SK-N-SH treated with all-trans-retinoic acid at 6 μM for 48 hours (cell line): ENCODE results near the gene KANTR.

Source experiments
- ATAC-seq: fragments of 200-7000 bp; cut with Tn5 transposase; 3 replicates; pipeline ENCODE4 v1.9.1; 2020; ENCODE audit warnings: mild to moderate bottlenecking, moderate library complexity
- ARNTL ChIP-seq: fragments of 450-650 bp; formaldehyde crosslinking; IDR thresholded peaks from 2 replicates; pipeline ENCODE4 v1.5.0; 2020; ENCODE audit warnings: low read depth, mild to moderate bottlenecking, moderate library complexity, borderline replicate concordance
- CSDC2 ChIP-seq: fragments of 250-450 bp; sonication (Bioruptor Pico); IDR thresholded peaks from 2 replicates; pipeline ENCODE4 v1.5.0; 2020; ENCODE audit warnings: mild to moderate bottlenecking, moderate library complexity
- CSRNP3 ChIP-seq: fragments of 250-450 bp; sonication (Bioruptor Pico); IDR thresholded peaks from 2 replicates; pipeline ENCODE4 v1.5.1; 2021; ENCODE audit warnings: mild to moderate bottlenecking, moderate library complexity
- ESRRG ChIP-seq: fragments of 250-450 bp; sonication (Bioruptor Pico); IDR thresholded peaks from 2 replicates; pipeline ENCODE4 v1.6.1; 2021; ENCODE audit warnings: mild to moderate bottlenecking
- ISL1 ChIP-seq: fragments of 250-450 bp; sonication (Bioruptor Pico); IDR thresholded peaks from 2 replicates; pipeline ENCODE4 v2.1.2; 2022; ENCODE audit warnings: mild to moderate bottlenecking, moderate library complexity
- OSR1 ChIP-seq: fragments of 250-450 bp; sonication (Bioruptor Pico); IDR thresholded peaks from 2 replicates; pipeline ENCODE4 v1.8.0; 2022; ENCODE audit warnings: moderate library complexity, mild to moderate bottlenecking, inconsistent platforms
- PATZ1 ChIP-seq: fragments of 250-450 bp; sonication (Bioruptor Pico); IDR thresholded peaks from 2 replicates; pipeline ENCODE4 v1.8.0; 2020; ENCODE audit warnings: mild to moderate bottlenecking, moderate library complexity, borderline replicate concordance
- PPARA ChIP-seq: fragments of 250-450 bp; sonication (Bioruptor Pico); IDR thresholded peaks from 2 replicates; pipeline ENCODE4 v1.5.0; 2020; ENCODE audit warnings: mild to moderate bottlenecking, borderline replicate concordance
- RARB ChIP-seq: fragments of 250-450 bp; sonication (Bioruptor Pico); IDR thresholded peaks from 2 replicates; pipeline ENCODE4 v1.8.0; 2021; ENCODE audit warnings: mild to moderate bottlenecking, moderate library complexity
- SNAI2 ChIP-seq: fragments of 250-450 bp; sonication (Bioruptor Pico); IDR thresholded peaks from 2 replicates; pipeline ENCODE4 v1.5.0; 2020; ENCODE audit warnings: mild to moderate bottlenecking, moderate library complexity
- TCF4 ChIP-seq: fragments of 250-450 bp; sonication (Bioruptor Pico); IDR thresholded peaks from 2 replicates; pipeline ENCODE4 v1.8.0; 2021; ENCODE audit warnings: mild to moderate bottlenecking, moderate library complexity, borderline replicate concordance
- ZC3H10 ChIP-seq: fragments of 250-450 bp; sonication (Bioruptor Pico); IDR thresholded peaks from 2 replicates; pipeline ENCODE4 v1.5.1; 2021; ENCODE audit warnings: mild to moderate bottlenecking, moderate library complexity
- ZFP30 ChIP-seq: fragments of 450-650 bp; formaldehyde crosslinking; IDR thresholded peaks from 2 replicates; pipeline ENCODE4 v1.5.0; 2022; ENCODE audit warnings: mild to moderate bottlenecking, moderate library complexity
- ZNF565 ChIP-seq: fragments of 450-650 bp; formaldehyde crosslinking; conservative IDR thresholded peaks from 2 replicates; pipeline ENCODE4 v1.5.0; 2020; ENCODE audit warnings: low read depth, mild to moderate bottlenecking, moderate library complexity
- ZNF70 ChIP-seq: fragments of 450-650 bp; formaldehyde crosslinking; IDR thresholded peaks from 2 replicates; pipeline ENCODE4 v1.5.0; 2020; ENCODE audit warnings: mild to moderate bottlenecking, moderate library complexity
- ZNF8 ChIP-seq: fragments of 450-650 bp; formaldehyde crosslinking; IDR thresholded peaks from 2 replicates; pipeline ENCODE4 v1.5.0; 2020; ENCODE audit warnings: mild to moderate bottlenecking, moderate library complexity
- TF ChIP-seq, protein P1 (sequence below): fragments of 250-450 bp; sonication (Bioruptor Pico); IDR thresholded peaks from 2 replicates; pipeline ENCODE4 v1.8.0; 2021; ENCODE audit warnings: low read depth, mild to moderate bottlenecking, moderate library complexity, borderline replicate concordance
- TF ChIP-seq, protein P2 (sequence below): fragments of 250-450 bp; sonication (Bioruptor Pico); IDR thresholded peaks from 2 replicates; pipeline ENCODE4 v1.5.1; 2020; ENCODE audit warnings: low read depth, mild to moderate bottlenecking, moderate library complexity
- TF ChIP-seq, protein P3 (sequence below): fragments of 250-450 bp; sonication (Bioruptor Pico); IDR thresholded peaks from 2 replicates; pipeline ENCODE4 v1.5.0; 2020; ENCODE audit warnings: mild to moderate bottlenecking, moderate library complexity

Gene KANTR

DNA sequence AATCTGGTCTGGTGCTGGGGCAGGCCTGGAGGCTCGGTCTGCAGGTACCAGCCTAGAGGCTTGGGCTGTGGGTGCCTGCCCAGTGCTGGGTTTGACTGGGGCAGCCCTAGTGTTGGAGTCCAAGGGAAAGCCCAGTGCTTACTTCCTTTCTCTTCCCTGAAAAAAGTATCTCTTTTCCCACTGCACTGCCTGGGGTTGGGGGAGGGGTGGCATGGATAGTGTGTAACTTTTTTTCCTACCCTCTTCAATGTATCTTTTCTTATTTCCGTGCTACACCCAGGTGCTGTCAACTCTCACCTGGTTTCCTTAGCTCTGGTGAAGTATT, 21.6 kb downstream of the KANTR start:
- peak; percentile 18; the same call in 1 of the 3 replicates for ATAC-seq
- TF ChIP-seq PATZ1 (CRISPR knock-in tag) (no peak), SNAI2 (no peak), ZNF70 (no peak), ZC3H10 (no peak), CSRNP3 (CRISPR knock-in tag) (no peak)
- TF ChIP-seq, protein P1, sequence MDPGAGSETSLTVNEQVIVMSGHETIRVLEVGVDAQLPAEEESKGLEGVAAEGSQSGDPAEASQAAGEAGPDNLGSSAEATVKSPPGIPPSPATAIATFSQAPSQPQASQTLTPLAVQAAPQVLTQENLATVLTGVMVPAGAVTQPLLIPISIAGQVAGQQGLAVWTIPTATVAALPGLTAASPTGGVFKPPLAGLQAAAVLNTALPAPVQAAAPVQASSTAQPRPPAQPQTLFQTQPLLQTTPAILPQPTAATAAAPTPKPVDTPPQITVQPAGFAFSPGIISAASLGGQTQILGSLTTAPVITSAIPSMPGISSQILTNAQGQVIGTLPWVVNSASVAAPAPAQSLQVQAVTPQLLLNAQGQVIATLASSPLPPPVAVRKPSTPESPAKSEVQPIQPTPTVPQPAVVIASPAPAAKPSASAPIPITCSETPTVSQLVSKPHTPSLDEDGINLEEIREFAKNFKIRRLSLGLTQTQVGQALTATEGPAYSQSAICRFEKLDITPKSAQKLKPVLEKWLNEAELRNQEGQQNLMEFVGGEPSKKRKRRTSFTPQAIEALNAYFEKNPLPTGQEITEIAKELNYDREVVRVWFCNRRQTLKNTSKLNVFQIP (CRISPR knock-in tag) = no peak

GRCh38 chrX:53116101-53116500, 22.2 kb downstream of the KANTR start:
- no peak for TF ChIP-seq PPARA (CRISPR knock-in tag)
- peak; percentile 76 for ATAC-seq

GRCh38 chrX:53122013-53122412, 28.1 kb downstream of the KANTR start:
- TF ChIP-seq CSDC2 (CRISPR knock-in tag) (no peak), RARB (CRISPR knock-in tag) (no peak), ISL1 (CRISPR knock-in tag) (no peak), ZNF565 (CRISPR knock-in tag) (no peak), ARNTL (CRISPR knock-in tag) (no peak), ZNF70 (no peak), PPARA (CRISPR knock-in tag) (no peak), PATZ1 (CRISPR knock-in tag) (no peak)
- TF ChIP-seq, protein P1 (CRISPR knock-in tag) = no peak
- TF ChIP-seq, protein P2, sequence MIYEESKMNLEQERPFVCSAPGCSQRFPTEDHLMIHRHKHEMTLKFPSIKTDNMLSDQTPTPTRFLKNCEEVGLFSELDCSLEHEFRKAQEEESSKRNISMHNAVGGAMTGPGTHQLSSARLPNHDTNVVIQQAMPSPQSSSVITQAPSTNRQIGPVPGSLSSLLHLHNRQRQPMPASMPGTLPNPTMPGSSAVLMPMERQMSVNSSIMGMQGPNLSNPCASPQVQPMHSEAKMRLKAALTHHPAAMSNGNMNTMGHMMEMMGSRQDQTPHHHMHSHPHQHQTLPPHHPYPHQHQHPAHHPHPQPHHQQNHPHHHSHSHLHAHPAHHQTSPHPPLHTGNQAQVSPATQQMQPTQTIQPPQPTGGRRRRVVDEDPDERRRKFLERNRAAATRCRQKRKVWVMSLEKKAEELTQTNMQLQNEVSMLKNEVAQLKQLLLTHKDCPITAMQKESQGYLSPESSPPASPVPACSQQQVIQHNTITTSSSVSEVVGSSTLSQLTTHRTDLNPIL (CRISPR knock-in tag) = no peak
- ATAC-seq = no peak

GRCh38 chrX:53125506-53125905, 31.6 kb downstream of the KANTR start:
- ATAC-seq = no peak
- TF ChIP-seq, protein P1 (CRISPR knock-in tag) = no peak
- no peak for TF ChIP-seq ESRRG (CRISPR knock-in tag)
- TF ChIP-seq PPARA (CRISPR knock-in tag) = no peak
- TF ChIP-seq ZC3H10 = no peak
- no peak for TF ChIP-seq TCF4 (CRISPR knock-in tag)
- no peak for TF ChIP-seq ZNF565 (CRISPR knock-in tag)
- TF ChIP-seq PATZ1 (CRISPR knock-in tag) = no peak
- no peak for TF ChIP-seq ZFP30 (CRISPR knock-in tag)
- no peak for TF ChIP-seq OSR1 (CRISPR knock-in tag)
- TF ChIP-seq ZNF8 = no peak
- TF ChIP-seq ZNF70 = no peak
- TF ChIP-seq, protein P3, sequence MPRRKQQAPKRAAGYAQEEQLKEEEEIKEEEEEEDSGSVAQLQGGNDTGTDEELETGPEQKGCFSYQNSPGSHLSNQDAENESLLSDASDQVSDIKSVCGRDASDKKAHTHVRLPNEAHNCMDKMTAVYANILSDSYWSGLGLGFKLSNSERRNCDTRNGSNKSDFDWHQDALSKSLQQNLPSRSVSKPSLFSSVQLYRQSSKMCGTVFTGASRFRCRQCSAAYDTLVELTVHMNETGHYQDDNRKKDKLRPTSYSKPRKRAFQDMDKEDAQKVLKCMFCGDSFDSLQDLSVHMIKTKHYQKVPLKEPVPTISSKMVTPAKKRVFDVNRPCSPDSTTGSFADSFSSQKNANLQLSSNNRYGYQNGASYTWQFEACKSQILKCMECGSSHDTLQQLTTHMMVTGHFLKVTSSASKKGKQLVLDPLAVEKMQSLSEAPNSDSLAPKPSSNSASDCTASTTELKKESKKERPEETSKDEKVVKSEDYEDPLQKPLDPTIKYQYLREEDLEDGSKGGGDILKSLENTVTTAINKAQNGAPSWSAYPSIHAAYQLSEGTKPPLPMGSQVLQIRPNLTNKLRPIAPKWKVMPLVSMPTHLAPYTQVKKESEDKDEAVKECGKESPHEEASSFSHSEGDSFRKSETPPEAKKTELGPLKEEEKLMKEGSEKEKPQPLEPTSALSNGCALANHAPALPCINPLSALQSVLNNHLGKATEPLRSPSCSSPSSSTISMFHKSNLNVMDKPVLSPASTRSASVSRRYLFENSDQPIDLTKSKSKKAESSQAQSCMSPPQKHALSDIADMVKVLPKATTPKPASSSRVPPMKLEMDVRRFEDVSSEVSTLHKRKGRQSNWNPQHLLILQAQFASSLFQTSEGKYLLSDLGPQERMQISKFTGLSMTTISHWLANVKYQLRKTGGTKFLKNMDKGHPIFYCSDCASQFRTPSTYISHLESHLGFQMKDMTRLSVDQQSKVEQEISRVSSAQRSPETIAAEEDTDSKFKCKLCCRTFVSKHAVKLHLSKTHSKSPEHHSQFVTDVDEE (CRISPR knock-in tag) = no peak
